H1 (cell line): ENCODE results near the gene RELB. TPM values are rescaled to one million over a fixed set of nuclear protein-coding genes. Genes with fewer than 3 reads are reported as not detected.
A peak's percentile ranks its signal among the peaks of the same experiment; 100 is the strongest.

ENCODE experiments used
- CTCF ChIA-PET: fragments of 300-600 bp; sonication (Branson Sonifier 250); formaldehyde crosslinking; loops from one replicate; lab custom pipeline; 2021; ENCODE audit not compliant: partially characterized antibody; lab: Charles Lee
- POLR2A ChIA-PET: fragments of 300-600 bp; sonication (Branson Sonifier 250); formaldehyde crosslinking; loops from one replicate; lab custom pipeline; 2021; ENCODE audit warnings: inconsistent platforms; ENCODE audit not compliant: partially characterized antibody; lab: Charles Lee
- DNase-seq, 2 experiments: peaks; one replicate each; pipeline versions ENCODE4 v3.0.0 to v3.0.0-alpha.2; 2010 to 2022; ENCODE audit warnings: low spot score in 2 of 2, low read depth in 1 of 2, mixed read lengths in 1 of 2
- FAIRE-seq: peaks from 2 replicates; lab custom pipeline; 2011; peaks lifted over from hg19 to GRCh38; lab: Jason Lieb, UNC
- H2AFZ ChIP-seq: 2 replicates; pipeline ENCODE4 v1.8.1; 2012; ENCODE audit warnings: low read length, inconsistent platforms
- H2AK5ac ChIP-seq: 2 replicates; pipeline ENCODE4 v1.6.1; 2013; ENCODE audit warnings: low read depth, low read length
- H2BK120ac ChIP-seq: replicated peaks from 2 replicates; pipeline ENCODE3; 2013; ENCODE audit warnings: low read depth, low read length, inconsistent platforms
- H2BK12ac ChIP-seq: 2 replicates; pipeline ENCODE4 v1.6.1; 2013; ENCODE audit warnings: low read depth, low read length
- H2BK15ac ChIP-seq: 2 replicates; pipeline ENCODE4 v1.6.1; 2013; ENCODE audit warnings: low read length
- H2BK20ac ChIP-seq: 2 replicates; pipeline ENCODE4 v1.6.1; 2013; ENCODE audit warnings: low read length
- H2BK5ac ChIP-seq: 2 replicates; pipeline ENCODE4 v1.6.1; 2013; ENCODE audit warnings: low read depth, low read length
- H3K14ac ChIP-seq: 2 replicates; pipeline ENCODE4 v1.6.1; 2013; ENCODE audit warnings: inconsistent platforms; ENCODE audit not compliant: insufficient read length
- H3K18ac ChIP-seq: 2 replicates; pipeline ENCODE4 v1.6.1; 2013; ENCODE audit warnings: low read length; ENCODE audit errors: extremely low read depth
- H3K23ac ChIP-seq: 2 replicates; pipeline ENCODE4 v1.6.1; 2013; ENCODE audit warnings: inconsistent platforms; ENCODE audit not compliant: insufficient read length
- H3K23me2 ChIP-seq: 2 replicates; pipeline ENCODE4 v1.6.1; 2013; ENCODE audit warnings: low read depth, low read length
- H3K27ac ChIP-seq: 2 replicates; pipeline ENCODE4 v1.6.1; 2011; ENCODE audit warnings: low read depth, low read length, inconsistent platforms
- H3K27me3 ChIP-seq, 4 experiments: replicated peaks in 1 of 4; 1 replicate in 1 of 4; 2 replicates in 3 of 4; pipeline versions ENCODE4 v1.6.1 to v1.8.1; 2011 to 2013; ENCODE audit warnings: low read length in 3 of 4, mild to moderate bottlenecking in 3 of 4, inconsistent platforms in 2 of 4, mixed read lengths in 2 of 4, moderate library complexity in 1 of 4; ENCODE audit not compliant: control insufficient read depth in 3 of 4, insufficient read depth in 3 of 4; ENCODE audit errors: extremely low read depth in 1 of 4
- H3K36me3 ChIP-seq, 4 experiments: 2 replicates each; pipeline versions ENCODE4 v1.6.1 to v1.8.1; 2011 to 2013; ENCODE audit warnings: mild to moderate bottlenecking in 4 of 4, low read length in 3 of 4, moderate library complexity in 2 of 4, control low read depth in 1 of 4, inconsistent platforms in 1 of 4; ENCODE audit not compliant: insufficient read depth in 4 of 4, control insufficient read depth in 2 of 4
- H3K4ac ChIP-seq: replicated peaks from 2 replicates; pipeline ENCODE3; 2013; ENCODE audit warnings: low read length, low read depth, mixed read lengths, inconsistent platforms; ENCODE audit not compliant: insufficient read length
- H3K4me1 ChIP-seq, 4 experiments: replicated peaks in 1 of 4; 1 replicate in 1 of 4; 2 replicates in 3 of 4; pipeline versions ENCODE4 v1.6.1 to v1.8.1; 2011 to 2013; ENCODE audit warnings: low read length in 3 of 4, inconsistent platforms in 2 of 4, mixed read lengths in 1 of 4; ENCODE audit not compliant: insufficient read depth in 4 of 4, control insufficient read depth in 3 of 4
- H3K4me2 ChIP-seq, 2 experiments: 2 replicates each; pipeline versions ENCODE4 v1.6.1 to v1.8.1; 2011 to 2013; ENCODE audit warnings: low read depth in 2 of 2, low read length in 2 of 2, control low read depth in 1 of 2, inconsistent platforms in 1 of 2, mild to moderate bottlenecking in 1 of 2; ENCODE audit not compliant: insufficient read depth in 1 of 2
- H3K4me3 ChIP-seq, 4 experiments: fragments of 200-600, 300-600 bp in 1 of 4; sonication (generic), shearing (Covaris generic), sonication (Bioruptor Twin) in 1 of 4; 2 replicates each; pipeline versions ENCODE4 v1.5.1 to v1.8.1; 2011 to 2016; ENCODE audit warnings: low read length in 4 of 4, low read depth in 3 of 4, control low read depth in 2 of 4, inconsistent platforms in 2 of 4, mild to moderate bottlenecking in 2 of 4, mixed read lengths in 1 of 4, moderate library complexity in 1 of 4; ENCODE audit not compliant: insufficient read depth in 2 of 4; ENCODE audit errors: extremely low read depth in 1 of 4
- H3K56ac ChIP-seq: replicated peaks from 2 replicates; pipeline ENCODE3; 2013; ENCODE audit warnings: low read depth, mild to moderate bottlenecking, mixed read lengths, low read length, inconsistent platforms; ENCODE audit not compliant: insufficient read length
- H3K79me1 ChIP-seq: 2 replicates; pipeline ENCODE4 v1.6.1; 2013; ENCODE audit warnings: low read depth, low read length, control low read depth
- H3K79me2 ChIP-seq, 2 experiments: 2 replicates each; pipeline versions ENCODE4 v1.6.1 to v1.8.1; 2012 to 2013; ENCODE audit warnings: low read length in 2 of 2, mild to moderate bottlenecking in 2 of 2, inconsistent platforms in 1 of 2; ENCODE audit not compliant: insufficient read depth in 2 of 2, control insufficient read depth in 1 of 2
- H3K9ac ChIP-seq, 4 experiments: replicated peaks in 1 of 4; 1 replicate in 1 of 4; 2 replicates in 3 of 4; pipeline versions ENCODE4 v1.6.1 to v1.8.1; 2011 to 2013; ENCODE audit warnings: low read depth in 3 of 4, low read length in 3 of 4, control low read depth in 2 of 4, mild to moderate bottlenecking in 2 of 4, moderate library complexity in 2 of 4, inconsistent platforms in 1 of 4; ENCODE audit errors: extremely low read depth in 1 of 4
- H3K9me3 ChIP-seq, 2 experiments: 2 replicates each; pipeline versions ENCODE4 v1.6.1 to v1.8.1; 2012 to 2013; ENCODE audit warnings: mild to moderate bottlenecking in 2 of 2, moderate library complexity in 2 of 2, control low read depth in 1 of 2, inconsistent platforms in 1 of 2, low read depth in 1 of 2, low read length in 1 of 2, mixed read lengths in 1 of 2; ENCODE audit not compliant: insufficient read depth in 2 of 2
- H4K20me1 ChIP-seq, 2 experiments: replicated peaks in 1 of 2; 2 replicates each; pipeline versions ENCODE3 to v1.8.1; 2011 to 2013; ENCODE audit warnings: inconsistent platforms in 2 of 2, low read length in 2 of 2, mild to moderate bottlenecking in 1 of 2; ENCODE audit not compliant: insufficient read depth in 2 of 2, control insufficient read depth in 1 of 2
- H4K5ac ChIP-seq: 2 replicates; pipeline ENCODE4 v1.6.1; 2013; ENCODE audit warnings: low read length, low read depth, mixed read lengths, inconsistent platforms; ENCODE audit not compliant: insufficient read length
- H4K8ac ChIP-seq: 2 replicates; pipeline ENCODE4 v1.8.0; 2013; ENCODE audit warnings: mild to moderate bottlenecking, moderate library complexity, low read length, inconsistent platforms; ENCODE audit not compliant: insufficient read depth; ENCODE audit errors: extremely low read depth
- H4K91ac ChIP-seq: replicated peaks from 2 replicates; pipeline ENCODE3; 2013; ENCODE audit warnings: low read length, mixed read lengths, inconsistent platforms; ENCODE audit not compliant: insufficient read length
- ZNF274 ChIP-seq: IDR thresholded peaks from 2 replicates; pipeline ENCODE4 v1.7.0; 2012; ENCODE audit warnings: low read length, borderline replicate concordance; ENCODE audit errors: extremely low read depth
- WGBS, 2 experiments: shearing (Covaris generic) in 1 of 2; methylation state at CpG; one replicate each; pipeline versions ENCODE4 v1.1.6 to v1.1.7; 2013 to 2015; ENCODE audit warnings: low lambda C conversion rate in 2 of 2, mixed read lengths in 2 of 2, inconsistent platforms in 1 of 2, low coverage in 1 of 2, missing lambda C conversion rate in 1 of 2; ENCODE audit not compliant: insufficient replicate concordance in 2 of 2, insufficient coverage in 1 of 2, insufficient read length in 1 of 2; ENCODE audit errors: extremely low coverage in 1 of 2, missing lambda C conversion rate in 1 of 2; 5-methylcytosine and 5-hydroxymethylcytosine counted together
- polyA plus RNA-seq, 7 experiments: library from polyadenylated mRNA; depleted of rRNA in 3 of 7; stranded (reverse) in 5 of 7; unstranded in 2 of 7; fragments of >200 nt in 5 of 7; fragments of 200-250 nt in 2 of 7; gene quantifications; 1 replicate in 5 of 7; 2 replicates in 1 of 7; 4 replicates in 1 of 7; pipeline versions ENCODE4 v1.2.1 to v1.2.3, GENCODE V29; 2011 to 2013; ENCODE audit warnings: missing spikeins in 2 of 7, mixed read lengths in 2 of 7
- total RNA-seq: library from RNA; stranded (reverse); fragmentation: NEBNext Ultra II Directional; extraction: Animal tissue kit (Norgen Biotek cat#: 25700); gene quantifications from 2 replicates; pipeline ENCODE4 v1.2.1, GENCODE V29; 2021

Gene RELB
- total and polyA plus RNA-seq, 2 of the 8 experiments (the other 6 are each of a cell fraction or from before 2014, with no cell fraction given), result 10.0 to 13.1 TPM

DNA sequence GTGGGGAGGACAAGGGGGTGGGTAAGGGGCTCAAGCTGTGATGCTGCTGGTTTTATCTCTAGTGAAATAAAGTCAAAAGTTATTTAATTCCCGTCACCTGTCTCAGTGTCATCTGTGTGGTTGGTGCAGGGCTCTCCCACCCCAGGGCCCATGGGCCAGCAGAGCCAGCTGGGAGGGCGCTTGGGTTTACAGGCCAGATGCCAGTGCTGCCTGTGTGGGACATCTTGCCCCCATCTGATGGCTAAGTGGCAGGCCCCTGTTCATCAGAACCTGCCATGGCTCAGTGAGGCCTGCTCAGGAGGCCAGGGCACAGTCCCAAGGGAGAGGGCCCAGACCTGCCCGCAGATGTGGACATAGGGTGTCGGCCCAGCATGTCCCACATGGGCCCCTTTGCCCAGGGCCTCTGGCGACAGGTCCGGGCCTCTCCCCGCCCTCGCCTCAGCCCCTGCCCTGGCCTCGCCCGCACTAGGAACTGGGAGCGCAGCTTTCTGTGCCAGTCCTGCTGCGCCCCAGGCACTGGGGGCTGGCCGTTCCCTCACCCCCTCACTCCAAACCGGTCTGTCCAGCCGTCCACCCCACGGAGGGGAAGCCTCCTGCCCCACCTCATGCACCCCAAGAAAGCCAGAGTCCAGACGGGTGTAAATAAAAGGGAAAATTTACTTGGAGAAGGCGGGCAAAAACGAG, 69.7 kb downstream of the RELB start:
- Histone ChIP-seq H4K91ac (no peak overlapping the region), H2BK20ac (no peak overlapping the region), H3K9ac (no peak overlapping the region), H2BK15ac (no peak overlapping the region), H3K4ac (no peak overlapping the region), H3K4me3 (no peak overlapping the region), H3K4me1 (peaks cover 2 to 9% (median 4%) of the 10 kb centered on the region in 4 experiments; a peak in 6 of 7 replicates), H3K79me1 (no peaks in the 10 kb centered on the region), H3K18ac (no peak overlapping the region), H2BK120ac (no peak overlapping the region), H3K27me3 (no peaks in the 10 kb centered on the region), H2BK5ac (no peak overlapping the region), H3K56ac (no peak overlapping the region), H4K5ac (no peak overlapping the region), H3K23me2 (peaks cover 5% of the 10 kb centered on the region; the same call in 1 of the 2 replicates), H3K36me3 (peaks cover 2 to 40% (median 20%) of the 10 kb centered on the region in 4 experiments; a peak in 6 of 8 replicates), H4K8ac (peak overlapping the region; percentile 1; the same call in 1 of the 2 replicates), H3K23ac (no peak overlapping the region), H2AK5ac (no peak overlapping the region), H2BK12ac (no peak overlapping the region), H3K14ac (no peak overlapping the region), H2AFZ (no peak overlapping the region), H4K20me1 (peaks cover 2 to 5% of the 10 kb centered on the region in 2 experiments), H3K27ac (no peak overlapping the region)
- DNase-seq, result no peak
- POLR2A ChIA-PET, result interaction anchor here (0.9 to 3.4 kb wide), 9 partner anchors 9 to 55 kb away, joined by 3 to 16 read pairs (median 4); partner anchors contain the start of gene PPP1R37
- FAIRE-seq, result no peak
- CTCF ChIA-PET, result interaction anchor here (1.1 to 2.1 kb wide), 7 partner anchors 11 to 121 kb away, joined by 3 to 11 read pairs (median 5); no protein-coding TSS in a partner anchor
- WGBS, 2 experiments, result 90% methylated on average over 19 of the region's 19 CpGs; no CpG with 5 or more reads in 1 of the 2 experiments
- no peak for TF ChIP-seq ZNF274
- TF ChIP-seq, all 59 proteins: peak for 0
- Histone ChIP-seq H3K9me3 (no peaks in the 10 kb centered on the region), H3K4me2 (no peak overlapping the region), H3K79me2 (peaks cover 0 to 10% of the 10 kb centered on the region in 2 experiments; a peak in 2 of 4 replicates)
